ENCODE results near the gene LLPH.

GRCh38 chr12:66077542-66077941 is 53.0 kb downstream of the LLPH start:
- TF ChIP-seq, protein P1, sequence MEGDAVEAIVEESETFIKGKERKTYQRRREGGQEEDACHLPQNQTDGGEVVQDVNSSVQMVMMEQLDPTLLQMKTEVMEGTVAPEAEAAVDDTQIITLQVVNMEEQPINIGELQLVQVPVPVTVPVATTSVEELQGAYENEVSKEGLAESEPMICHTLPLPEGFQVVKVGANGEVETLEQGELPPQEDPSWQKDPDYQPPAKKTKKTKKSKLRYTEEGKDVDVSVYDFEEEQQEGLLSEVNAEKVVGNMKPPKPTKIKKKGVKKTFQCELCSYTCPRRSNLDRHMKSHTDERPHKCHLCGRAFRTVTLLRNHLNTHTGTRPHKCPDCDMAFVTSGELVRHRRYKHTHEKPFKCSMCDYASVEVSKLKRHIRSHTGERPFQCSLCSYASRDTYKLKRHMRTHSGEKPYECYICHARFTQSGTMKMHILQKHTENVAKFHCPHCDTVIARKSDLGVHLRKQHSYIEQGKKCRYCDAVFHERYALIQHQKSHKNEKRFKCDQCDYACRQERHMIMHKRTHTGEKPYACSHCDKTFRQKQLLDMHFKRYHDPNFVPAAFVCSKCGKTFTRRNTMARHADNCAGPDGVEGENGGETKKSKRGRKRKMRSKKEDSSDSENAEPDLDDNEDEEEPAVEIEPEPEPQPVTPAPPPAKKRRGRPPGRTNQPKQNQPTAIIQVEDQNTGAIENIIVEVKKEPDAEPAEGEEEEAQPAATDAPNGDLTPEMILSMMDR (IDR thresholded peaks at IDR 0.05; ENCODE audit: insufficient read depth, low read length, poor library complexity, severe bottlenecking) = no peak
- no peak for TF ChIP-seq EZH2phosphoT487 (conservative IDR thresholded peaks at IDR 0.05; ENCODE audit: low read length)

Measured in SU-DHL-6 (cell line).